ENCODE measurements around the gene LILRB3.
"Not testable (repeated sequence)": the region's sequence is repeated elsewhere in the genome, so short reads cannot be mapped to it uniquely, and the experiment has no call there.

LILRB3 gene

DNA sequence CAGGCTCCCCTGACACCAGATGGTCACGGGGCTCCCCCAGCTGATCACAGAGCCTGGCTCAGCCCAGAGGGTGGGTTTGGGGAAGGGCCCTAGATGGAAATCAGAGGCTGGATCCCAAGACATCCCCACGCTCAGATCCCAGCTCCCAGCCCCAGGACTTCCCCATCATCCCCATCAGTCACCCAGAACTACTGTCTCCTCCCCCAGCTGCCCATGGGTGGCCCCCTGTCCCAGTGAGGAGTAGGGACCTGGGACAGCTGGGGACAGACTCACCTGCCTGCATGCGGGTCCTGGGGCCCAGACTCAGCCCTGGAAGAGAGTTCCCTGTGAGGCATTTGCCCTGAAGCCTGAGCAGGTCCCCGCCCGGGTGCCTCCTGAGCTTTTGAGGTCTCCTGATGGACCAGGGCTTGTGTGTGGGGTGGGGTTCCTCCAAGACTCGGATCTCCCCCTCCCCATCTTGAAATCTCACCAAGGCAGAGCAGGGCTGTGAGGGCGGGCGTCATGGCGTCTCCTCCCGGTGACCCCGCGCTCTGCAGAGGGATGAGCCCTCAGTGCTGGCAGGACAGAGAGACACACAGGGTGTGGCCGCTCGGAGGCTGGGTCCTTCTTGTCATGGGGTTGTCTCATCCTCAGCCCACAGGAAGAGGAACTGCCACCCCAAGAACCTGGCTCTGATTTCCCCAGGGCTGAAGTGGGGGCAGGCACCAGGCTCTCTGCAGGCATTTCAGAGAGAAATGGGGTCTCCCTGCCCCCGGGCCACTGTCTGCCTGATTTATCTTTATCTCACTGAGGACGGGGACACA, at the start of gene LILRB3:
Gene LILRB3, minus strand, starts transcription at position 534 of the 803 bp plus-strand sequence. Its CDS starts 31 bp downstream, at position 503.
- not testable (repeated sequence) for DNase-seq

DNA sequence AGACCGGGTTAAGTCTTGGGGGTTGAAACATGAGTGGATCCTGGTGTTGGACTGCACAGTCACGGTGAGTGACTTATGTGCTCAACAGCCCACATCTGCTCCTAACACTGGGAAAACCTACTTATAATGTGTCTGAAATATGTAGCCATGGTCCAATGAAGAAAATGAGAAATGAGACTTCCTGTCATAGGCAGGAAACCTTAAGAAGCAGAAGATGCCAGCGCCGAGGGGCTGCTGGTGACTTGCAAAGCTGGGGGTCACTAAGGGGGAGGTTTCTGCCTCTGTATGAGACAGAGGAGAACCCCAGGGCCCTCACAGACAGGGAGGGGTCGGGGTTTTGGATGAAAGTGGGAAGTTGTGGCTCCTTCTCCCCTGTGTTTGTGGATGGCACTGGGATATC, 49.4 kb upstream of the LILRB3 start:
- DNase-seq: not testable (repeated sequence)

DNA sequence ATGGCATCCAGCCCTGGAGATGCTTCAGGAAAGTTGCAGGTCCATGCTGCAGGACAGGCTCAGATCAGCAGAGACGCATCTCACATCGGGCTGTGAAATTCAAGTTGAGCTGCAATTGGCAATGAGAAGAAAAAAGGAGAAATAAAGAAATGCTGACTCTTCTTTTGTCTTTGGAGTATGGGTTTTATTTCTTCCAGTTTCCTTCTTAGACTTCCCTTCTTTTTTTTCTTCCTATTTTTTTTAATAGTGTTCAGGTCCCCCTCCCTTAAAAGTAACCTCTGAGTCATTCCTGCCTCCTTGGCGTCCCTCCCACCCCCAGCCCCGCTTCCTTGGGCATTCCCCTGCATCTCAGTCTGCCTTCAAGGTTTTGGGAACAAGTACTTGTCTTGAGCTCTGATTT, 48.8 kb upstream of the LILRB3 start:
- DNase-seq: not testable (repeated sequence)

DNA sequence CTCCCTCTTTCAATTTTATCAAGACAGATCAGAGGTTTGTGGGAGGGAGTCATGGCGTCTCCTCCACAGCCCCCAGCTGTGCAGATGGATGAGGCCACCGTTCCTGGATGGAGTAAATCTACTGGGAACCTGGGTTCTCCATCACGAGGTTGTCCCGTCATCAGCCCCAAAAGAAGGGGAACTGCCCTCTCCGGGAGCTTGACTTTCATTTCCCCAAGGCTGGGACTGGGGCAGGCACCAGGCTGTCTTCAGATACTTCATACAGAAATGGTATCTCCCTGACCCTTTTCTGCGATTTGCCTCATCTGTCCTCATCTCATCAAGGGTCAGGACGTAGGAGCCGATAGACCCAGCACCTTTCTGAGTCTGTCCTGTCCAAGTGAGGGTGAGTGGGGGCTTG, 48.3 kb upstream of the LILRB3 start:
- peak; percentile 16 for DNase-seq

DNA sequence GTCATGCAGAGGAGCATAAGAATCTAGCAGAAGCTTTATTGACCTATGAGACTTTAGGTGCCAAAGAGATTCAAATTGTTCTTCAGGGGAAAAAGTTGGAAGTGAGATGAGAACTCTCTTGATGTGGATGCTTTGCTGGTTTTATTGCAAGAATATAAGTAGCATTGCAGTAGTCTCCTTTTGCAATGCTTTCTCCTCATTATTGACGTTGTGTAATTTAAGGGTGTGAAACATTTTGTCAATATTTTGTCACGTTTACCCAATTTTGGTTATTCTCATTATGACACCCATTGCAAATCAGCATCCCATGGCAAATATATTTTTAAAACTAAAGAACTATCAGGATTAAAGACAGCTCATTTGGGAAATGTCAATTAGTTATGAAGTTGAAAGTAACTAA, 46.1 kb upstream of the LILRB3 start:
- DNase-seq: no peak

DNA sequence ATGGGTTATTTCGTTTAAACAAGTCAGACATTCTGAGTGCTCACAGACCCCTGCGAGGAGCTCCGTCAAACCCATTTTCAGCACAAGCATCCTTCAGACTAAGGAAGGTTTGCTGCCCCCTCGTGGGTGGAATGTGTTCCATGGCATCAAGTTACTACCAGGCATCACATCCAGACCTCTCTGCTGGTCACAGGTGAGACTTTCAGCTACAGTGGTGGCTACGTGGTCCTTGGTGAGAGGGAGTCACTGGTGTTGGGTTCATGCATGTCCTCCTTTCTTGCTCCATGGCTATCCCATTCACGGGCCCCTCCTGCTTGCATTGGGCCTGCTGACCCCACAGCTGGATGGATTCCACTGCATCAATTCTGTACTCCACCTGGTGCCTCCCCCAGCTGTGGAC, 43.3 kb upstream of the LILRB3 start:
- peak; percentile 59 for DNase-seq

DNA sequence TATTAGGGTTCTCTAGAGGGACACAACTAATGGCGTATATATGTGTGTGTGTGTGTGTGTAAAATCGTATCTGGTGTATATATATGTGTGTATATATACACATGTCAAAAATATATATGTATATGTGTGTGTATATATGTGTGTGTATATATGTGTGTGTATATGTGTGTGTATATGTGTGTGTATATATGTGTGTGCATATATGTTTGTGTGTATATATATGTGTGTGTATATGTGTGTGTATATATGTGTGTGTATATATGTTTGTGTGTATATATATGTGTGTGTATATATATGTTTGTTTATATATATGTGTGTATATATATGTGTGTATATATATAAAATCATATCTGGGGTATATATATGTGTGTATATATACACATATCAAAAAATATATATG, 39.7 kb upstream of the LILRB3 start:
- DNase-seq: no peak

DNA sequence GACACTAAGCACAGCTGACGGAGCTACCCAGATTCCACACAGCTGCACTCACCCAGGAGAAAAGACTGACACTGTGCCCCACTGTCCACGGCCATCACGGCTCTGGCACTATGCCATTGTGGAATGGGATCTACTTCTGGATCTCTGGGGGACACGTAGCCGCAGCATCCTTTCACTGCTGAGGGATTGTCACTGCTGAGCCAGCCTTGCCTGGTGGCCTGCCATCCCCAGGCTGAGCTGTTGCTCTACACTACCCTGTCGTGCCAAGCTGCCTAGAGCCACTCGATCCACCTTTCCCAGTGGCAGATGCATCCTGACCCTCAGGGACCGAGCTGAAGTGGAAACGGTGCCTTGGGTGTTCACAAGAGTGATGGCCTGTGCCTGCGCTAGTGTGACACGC, 39.3 kb upstream of the LILRB3 start:
- no peak for DNase-seq

DNA sequence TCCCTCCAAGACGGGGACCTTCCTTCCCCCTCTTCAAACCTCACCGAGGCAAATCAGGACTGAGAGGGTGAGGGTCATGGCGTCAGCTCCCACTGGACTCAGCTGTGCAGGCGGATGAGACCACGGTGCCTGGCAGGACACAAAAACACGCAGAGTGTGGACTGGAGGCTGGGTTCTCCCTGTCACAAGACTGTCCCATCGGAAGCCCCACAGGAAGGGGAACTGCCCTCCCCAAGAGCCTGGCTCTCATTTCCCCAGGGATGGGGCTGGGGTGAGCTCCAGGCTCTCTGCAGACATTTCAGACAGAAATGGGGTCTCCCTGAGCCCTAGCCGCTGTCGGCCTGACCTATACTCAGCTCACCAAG, 34.3 kb upstream of the LILRB3 start, which contains the start of gene LILRB5:
Gene LILRB5, minus strand, starts transcription at position 158 of the 365 bp plus-strand sequence. Its CDS starts 80 bp downstream, at position 78.
- no peak for DNase-seq

DNA sequence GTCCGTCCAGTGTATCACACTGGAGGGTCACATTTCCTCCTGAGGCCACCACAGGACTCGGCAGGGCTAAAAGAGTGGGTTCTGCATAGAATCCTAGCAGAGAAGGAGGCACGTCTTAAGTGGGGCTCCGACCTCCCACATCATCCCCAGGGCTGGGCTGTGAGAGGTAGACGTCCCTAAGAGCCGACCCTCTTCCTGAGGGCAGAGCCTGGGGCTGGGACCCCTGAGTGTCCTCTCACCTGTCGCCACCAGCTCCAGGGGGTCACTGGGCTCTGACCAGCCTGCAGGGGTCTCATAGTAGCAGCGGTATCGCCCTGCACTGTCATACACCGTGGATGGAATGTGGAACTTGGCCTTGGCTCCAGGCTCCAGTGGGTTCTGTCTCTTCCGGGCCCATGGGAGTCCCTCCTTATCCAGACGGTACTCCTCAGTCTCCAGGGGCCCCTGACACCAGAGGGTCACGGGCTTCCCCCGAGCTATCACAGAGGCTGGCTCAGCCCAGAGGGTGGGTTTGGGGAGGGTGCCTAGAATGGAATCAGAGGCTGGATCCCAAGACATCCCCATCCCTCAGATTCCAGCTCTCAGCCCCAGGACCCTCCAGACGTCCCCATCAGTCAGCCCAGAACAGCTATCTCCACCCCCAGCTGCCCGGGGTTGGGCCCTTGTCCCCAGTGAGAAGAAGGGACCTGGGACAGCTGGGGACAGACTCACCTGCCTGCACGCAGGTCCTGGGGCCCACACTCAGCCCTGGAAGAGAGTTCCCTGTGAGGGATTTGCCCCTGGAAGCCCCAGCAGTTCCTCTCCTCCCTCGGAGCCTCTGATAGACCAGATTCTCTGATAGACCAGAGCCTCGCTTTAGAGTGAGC, 33.7 kb upstream of the LILRB3 start:
- DNase-seq: no peak

DNA sequence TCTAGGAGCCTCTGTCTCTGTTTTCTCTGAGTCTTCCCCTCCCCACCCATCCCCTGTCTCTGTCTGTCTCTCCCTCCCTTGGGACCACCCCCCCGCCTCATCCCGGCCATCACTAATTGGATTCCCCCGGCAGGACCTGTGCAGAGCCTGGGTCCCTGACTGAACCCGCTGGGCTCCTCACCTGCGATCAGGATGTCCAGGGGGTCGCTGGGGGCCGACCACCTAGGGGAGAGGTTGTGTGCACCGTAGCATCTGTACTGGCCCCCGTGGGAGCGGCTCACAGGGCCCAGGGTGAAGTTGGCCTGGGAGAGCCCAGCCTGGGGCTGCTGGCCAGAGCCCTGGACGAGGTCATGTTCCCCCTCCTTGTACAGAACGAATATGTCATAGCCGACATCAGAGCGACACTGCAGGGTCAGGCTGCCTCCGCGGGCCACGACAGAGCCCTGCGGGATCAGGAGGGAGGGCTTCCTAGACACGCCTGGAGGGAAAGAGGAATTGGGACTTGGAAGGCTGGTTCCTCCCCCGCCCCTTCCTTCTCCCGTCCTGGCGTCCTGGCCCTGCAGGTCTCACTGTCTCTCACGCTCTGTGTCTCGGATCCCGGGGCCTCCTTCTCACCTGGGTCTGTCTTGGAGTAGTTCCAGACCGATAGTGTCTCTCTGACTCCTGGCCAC, 32.4 kb upstream of the LILRB3 start:
- no peak for DNase-seq

DNA sequence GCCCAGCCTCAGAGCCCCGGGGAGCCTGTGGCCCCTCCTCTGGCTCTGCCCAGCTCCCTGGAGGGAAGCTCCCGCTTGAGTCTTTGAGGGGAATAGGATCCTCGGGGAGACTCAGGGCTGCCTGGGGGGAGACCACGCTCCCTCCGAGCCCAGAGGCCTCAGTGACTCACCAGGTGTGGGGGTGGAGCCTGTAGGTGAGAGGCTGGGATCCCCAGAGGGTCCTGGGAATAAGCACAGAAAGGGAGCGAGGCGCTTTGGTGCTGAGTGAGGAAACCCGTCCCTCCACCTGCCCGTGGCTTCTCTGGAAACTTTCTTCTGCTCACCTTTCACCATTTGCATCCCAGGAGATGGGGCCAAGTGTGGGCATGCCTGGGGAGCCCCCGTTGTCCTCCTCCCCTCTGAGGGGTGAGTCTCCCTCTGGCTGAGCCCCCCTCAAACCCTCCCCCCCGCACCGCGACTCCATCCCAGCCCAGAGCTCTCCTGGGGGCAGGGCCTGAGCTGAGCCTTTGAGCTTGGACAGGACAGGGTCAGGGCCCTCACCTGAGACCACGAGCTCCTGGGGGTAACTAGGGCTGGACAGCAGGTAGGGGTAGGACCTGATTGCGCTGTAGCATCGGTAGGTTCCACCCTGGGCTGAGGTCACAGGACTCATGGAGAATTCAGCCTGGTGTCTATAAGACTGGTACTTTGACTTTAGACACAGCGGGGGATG, 31.5 kb upstream of the LILRB3 start:
- DNase-seq: no peak

DNA sequence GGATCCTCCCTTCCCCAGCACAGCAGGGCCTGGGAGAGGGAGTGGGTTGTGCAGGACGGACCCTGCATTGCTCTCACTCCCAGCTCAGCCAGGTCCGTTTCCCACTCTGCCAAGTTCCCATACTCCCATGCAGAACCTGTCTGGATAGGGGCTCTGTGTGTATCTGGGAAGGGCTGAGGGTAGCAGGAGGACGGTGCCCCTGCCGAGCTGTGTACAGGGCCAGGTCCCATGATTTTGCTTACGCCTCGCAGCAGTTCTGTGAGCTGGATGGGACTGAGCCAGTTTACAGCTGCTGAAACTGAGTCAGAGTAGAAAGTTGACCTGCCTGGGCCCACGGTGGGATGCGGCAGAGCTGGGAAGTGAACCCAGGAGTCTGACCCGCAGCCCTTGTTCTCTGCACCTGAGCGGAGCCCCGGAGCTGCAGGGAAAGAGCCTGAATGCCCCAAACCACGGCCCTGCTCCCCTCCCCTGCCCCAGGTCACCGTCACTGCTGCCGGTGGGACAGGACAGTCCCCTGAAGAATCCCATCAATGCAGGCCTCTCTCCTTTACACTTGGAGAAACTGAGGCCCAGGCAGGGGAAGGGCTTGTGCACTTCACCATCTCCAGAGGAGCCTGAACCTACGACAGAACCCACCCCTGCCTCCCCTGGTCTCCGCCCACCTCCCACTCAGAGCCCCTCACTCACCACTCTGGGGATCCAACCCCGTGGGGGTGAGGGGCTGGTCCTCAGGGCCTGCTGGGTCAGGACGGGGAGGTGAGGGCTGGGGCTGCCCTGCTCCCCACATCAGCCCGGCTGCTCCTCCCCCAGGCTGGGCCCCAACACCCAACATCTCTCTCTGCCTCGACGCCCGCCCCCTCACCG, 30.8 kb upstream of the LILRB3 start:
- DNase-seq: no peak

DNA sequence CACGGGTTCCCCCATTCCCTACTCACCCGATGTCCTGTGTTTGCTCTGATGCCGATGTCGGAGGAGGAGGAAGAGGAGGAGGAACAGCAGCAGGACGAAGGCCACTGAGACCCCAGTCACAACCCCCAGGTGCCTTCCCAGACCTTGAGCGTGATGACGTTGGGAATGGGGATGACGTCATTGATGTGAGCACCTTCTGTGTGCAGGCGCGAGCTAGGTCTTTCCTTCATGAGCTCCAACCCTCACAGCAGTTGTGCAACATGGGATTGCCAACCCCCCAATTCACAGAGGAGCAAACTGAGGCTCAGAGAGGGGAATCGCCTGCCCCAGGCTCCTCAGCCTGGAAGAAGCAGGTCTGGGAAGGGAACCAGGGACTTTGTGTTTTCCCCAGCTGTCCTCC, 30.0 kb upstream of the LILRB3 start:
- DNase-seq: no peak

DNA sequence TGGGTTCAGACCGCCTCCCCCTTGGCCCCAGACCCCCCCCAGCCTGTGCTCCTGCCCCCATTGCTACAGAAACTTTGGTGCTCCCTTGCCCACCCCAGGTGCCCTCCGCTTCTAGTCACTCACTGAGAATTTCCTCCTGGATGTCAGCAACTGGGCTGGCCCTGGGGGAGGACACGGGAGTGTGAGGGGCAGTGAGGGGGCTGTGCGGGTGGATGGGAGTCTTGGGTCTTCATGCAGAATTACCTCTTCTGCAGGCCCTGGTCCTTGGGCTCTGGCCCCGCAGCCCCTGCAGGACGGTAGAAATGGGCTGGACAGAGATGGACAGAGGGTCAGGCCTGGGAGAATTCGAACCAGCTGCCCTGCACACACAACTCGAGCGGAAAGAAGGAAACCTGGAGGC, 29.4 kb upstream of the LILRB3 start:
- no peak for DNase-seq

DNA sequence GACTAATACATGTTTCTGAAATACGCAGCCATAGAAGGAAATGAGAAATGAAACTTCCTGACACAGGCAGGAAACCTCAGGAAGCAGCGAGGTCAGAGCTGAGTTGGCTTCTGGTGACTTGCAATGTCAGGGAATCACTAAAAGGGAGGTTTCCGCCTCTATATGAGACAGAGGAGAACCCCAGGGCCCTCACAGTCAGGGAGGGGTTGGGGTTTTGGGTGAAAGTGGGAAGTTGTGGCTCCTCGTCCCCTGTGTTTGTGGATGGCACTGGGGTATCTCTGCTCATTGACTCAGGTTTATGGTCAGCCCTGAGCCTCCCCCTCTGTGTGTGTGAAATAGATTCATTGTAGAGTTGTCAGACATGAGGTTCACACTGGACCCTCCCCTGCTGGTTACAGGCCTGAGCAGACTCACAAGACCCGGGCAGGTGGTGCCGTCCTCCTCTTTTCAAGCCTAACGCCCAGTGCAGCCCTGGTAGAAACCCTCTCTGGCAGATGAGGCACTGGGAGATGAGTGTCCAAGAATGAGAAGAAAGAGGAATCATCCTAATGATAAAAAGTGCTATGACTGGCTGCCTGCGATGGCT, 25.3 kb upstream of the LILRB3 start:
- DNase-seq: peak; percentile 35

DNA sequence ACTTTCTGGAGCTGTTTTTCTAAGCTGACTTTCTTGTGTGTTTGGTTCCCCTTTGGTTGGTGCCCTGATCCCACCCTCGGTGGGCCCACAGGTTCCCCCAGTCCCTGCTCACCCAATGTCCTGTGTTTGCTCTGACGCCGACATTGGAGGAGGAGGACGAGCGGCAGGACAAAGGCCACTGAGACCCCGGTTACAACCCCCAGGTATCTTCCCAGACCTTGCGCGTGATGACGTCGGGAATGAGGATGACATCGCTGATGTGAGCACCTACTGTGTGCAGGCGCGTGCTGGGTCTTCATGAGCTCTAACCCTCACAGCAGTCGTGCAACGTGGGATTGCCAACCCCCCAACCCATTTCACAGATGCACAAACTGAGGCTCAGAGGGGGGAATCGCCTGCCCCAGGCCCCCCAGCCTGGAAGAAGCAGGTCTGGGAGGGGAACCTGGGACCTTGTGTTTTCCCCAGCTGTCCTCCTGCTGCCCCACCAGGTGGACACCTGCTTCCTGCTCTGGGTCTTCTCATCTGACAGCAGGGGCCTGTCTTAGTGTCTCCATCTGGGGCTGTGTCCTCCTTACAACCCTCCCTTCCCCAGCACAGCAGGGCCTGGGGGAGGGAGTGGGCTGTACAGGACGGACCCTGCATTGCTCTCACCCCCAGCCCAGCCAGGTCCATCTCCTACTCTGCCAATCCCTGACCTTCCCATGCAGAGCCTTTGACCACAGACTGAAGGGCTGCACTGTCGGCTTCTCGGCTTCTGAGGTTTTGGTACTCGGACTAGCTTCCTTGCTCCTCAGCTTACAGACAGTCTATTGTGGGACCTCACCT, 24.5 kb upstream of the LILRB3 start:
- DNase-seq: no peak

DNA sequence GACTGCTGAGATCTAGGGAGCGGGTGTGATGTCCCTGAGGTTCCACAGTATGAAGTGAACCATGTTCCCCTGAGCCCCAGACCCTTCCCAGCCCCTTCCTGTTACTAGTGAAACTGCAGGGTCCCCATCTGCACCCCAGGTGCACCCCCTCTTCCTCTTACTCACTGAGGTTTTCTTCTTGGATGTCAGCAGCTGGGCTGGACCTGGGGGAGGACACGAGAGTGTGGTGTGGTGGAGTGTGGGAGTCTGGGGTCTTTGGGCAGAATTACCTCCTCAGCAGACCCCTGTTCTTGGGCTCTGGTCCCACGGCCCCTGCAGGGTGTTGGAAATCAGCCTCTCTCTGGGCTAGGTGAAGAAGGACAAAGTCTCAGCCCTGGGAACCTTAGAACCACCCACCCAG, 23.1 kb upstream of the LILRB3 start:
- DNase-seq: no peak

DNA sequence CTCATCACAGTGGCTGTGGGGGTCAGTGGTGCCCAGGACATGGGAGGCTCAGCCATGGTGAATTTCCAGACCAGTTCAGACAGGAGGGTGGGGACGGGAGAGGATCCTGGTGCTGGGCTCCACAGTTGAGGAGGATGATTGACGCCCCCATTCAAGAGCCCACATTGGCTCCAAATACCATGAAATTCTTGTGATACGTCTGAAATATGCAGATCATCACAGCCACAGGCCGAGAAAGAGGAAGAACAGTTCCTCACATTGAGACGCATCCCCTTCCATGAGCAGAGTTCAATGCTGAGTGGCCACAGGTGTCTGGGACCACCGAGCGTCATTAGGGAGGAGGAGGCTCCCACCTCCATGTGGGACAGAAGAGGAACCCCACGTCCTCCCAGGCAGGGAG, 21.0 kb upstream of the LILRB3 start:
- DNase-seq: not testable (repeated sequence)

DNA sequence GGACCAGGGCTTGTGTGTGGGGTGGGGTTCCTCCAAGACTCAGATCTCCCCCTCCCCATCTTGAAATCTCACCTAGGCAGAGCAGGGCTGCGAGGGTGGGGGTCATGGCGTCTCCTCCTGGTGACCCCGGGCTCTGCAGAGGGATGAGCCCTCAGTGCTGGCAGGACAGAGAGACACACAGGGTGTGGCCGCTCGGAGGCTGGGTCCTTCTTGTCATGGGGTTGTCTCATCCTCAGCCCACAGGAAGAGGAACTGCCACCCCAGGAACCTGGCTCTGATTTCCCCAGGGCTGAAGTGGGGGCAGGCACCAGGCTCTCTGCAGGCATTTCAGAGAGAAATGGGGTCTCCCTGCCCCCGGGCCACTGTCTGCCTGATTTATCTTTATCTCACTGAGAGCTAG, 19.8 kb upstream of the LILRB3 start, which contains the start of gene LILRA6:
Gene LILRA6, minus strand, starts transcription at position 145 of the 400 bp plus-strand sequence.
- not testable (repeated sequence) for DNase-seq
